H9 (cell line): ENCODE results near the gene MYO10. TPM values are rescaled to one million over a fixed set of nuclear protein-coding genes. Genes with fewer than 3 reads are reported as not detected.

Experiments used
- DNase-seq: peaks from one replicate; pipeline ENCODE4 v3.0.0-alpha.2; 2017
- H2AFZ ChIP-seq: one replicate; pipeline ENCODE4 v1.6.1; 2013; ENCODE audit warnings: mild to moderate bottlenecking, low read length, control low read depth, moderate library complexity
- H2AK5ac ChIP-seq: 2 replicates; pipeline ENCODE4 v1.6.1; 2013; ENCODE audit warnings: low read length, control low read depth, mixed read lengths; ENCODE audit not compliant: insufficient read length
- H2BK120ac ChIP-seq: one replicate; pipeline ENCODE4 v1.6.1; 2013; ENCODE audit warnings: low read depth, mild to moderate bottlenecking, low read length, control low read depth, inconsistent platforms; ENCODE audit not compliant: poor library complexity, severe bottlenecking
- H2BK12ac ChIP-seq: 2 replicates; pipeline ENCODE4 v1.6.1; 2013; ENCODE audit warnings: low read length, control low read depth, mixed read lengths, low read depth; ENCODE audit not compliant: insufficient read length
- H2BK15ac ChIP-seq: 2 replicates; pipeline ENCODE4 v1.6.1; 2013; ENCODE audit warnings: low read depth, low read length, control low read depth
- H2BK20ac ChIP-seq: one replicate; pipeline ENCODE4 v1.6.1; 2013; ENCODE audit warnings: low read depth, mild to moderate bottlenecking, low read length, control low read depth, inconsistent platforms; ENCODE audit not compliant: poor library complexity, severe bottlenecking
- H2BK5ac ChIP-seq: 2 replicates; pipeline ENCODE4 v1.6.1; 2013; ENCODE audit warnings: low read length, control low read depth, mixed read lengths; ENCODE audit not compliant: insufficient read length
- H3K14ac ChIP-seq: 2 replicates; pipeline ENCODE4 v1.6.1; 2013; ENCODE audit warnings: low read length, control low read depth; ENCODE audit not compliant: insufficient read depth
- H3K18ac ChIP-seq: 2 replicates; pipeline ENCODE4 v1.6.1; 2013; ENCODE audit warnings: low read depth, mild to moderate bottlenecking, mixed read lengths, low read length, control low read depth; ENCODE audit not compliant: insufficient read length
- H3K23ac ChIP-seq: 2 replicates; pipeline ENCODE4 v1.6.1; 2013; ENCODE audit warnings: low read length, control low read depth, mixed read lengths, low read depth; ENCODE audit not compliant: insufficient read length
- H3K23me2 ChIP-seq: 2 replicates; pipeline ENCODE4 v1.6.1; 2013; ENCODE audit warnings: low read depth, mild to moderate bottlenecking, mixed read lengths, low read length, control low read depth; ENCODE audit not compliant: insufficient read length, poor library complexity, severe bottlenecking
- H3K27ac ChIP-seq: 2 replicates; pipeline ENCODE4 v1.5.1; 2013; ENCODE audit warnings: low read length, control low read depth, mixed read lengths, low read depth; ENCODE audit not compliant: insufficient read length
- H3K27me3 ChIP-seq: 2 replicates; pipeline ENCODE4 v1.6.1; 2013; ENCODE audit warnings: low read length, control low read depth, inconsistent platforms; ENCODE audit not compliant: insufficient read depth
- H3K4ac ChIP-seq: 2 replicates; pipeline ENCODE4 v1.6.1; 2013; ENCODE audit warnings: low read depth, mild to moderate bottlenecking, control low read depth, inconsistent platforms, low read length, moderate library complexity
- H3K4me1 ChIP-seq: 2 replicates; pipeline ENCODE4 v1.6.1; 2013; ENCODE audit warnings: low read length, control low read depth, inconsistent platforms; ENCODE audit not compliant: insufficient read depth
- H3K4me2 ChIP-seq: 2 replicates; pipeline ENCODE4 v1.6.1; 2013; ENCODE audit warnings: low read length, control low read depth, mixed read lengths; ENCODE audit not compliant: insufficient read length, insufficient read depth
- H3K56ac ChIP-seq: 2 replicates; pipeline ENCODE4 v1.6.1; 2013; ENCODE audit warnings: low read depth, mild to moderate bottlenecking, mixed read lengths, low read length, control low read depth; ENCODE audit not compliant: insufficient read length
- H3K79me1 ChIP-seq: 2 replicates; pipeline ENCODE4 v1.6.1; 2013; ENCODE audit warnings: low read depth, mild to moderate bottlenecking, moderate library complexity, low read length, control low read depth, inconsistent platforms; ENCODE audit not compliant: insufficient read depth, poor library complexity, severe bottlenecking
- H3K79me2 ChIP-seq: 2 replicates; pipeline ENCODE4 v1.6.1; 2013; ENCODE audit warnings: low read length, control low read depth, inconsistent platforms; ENCODE audit not compliant: insufficient read depth
- H3K9ac ChIP-seq: 2 replicates; pipeline ENCODE4 v1.6.1; 2013; ENCODE audit warnings: low read length, control low read depth, mixed read lengths; ENCODE audit not compliant: insufficient read length; ENCODE audit errors: extremely low read depth
- H3K9me3 ChIP-seq: one replicate; pipeline ENCODE4 v1.6.1; 2013; ENCODE audit warnings: low read depth, low read length, inconsistent platforms; ENCODE audit not compliant: control insufficient read depth
- H3T11ph ChIP-seq: one replicate; pipeline ENCODE4 v1.6.1; 2013; ENCODE audit warnings: mild to moderate bottlenecking, low read length, control low read depth, inconsistent platforms
- H4K20me1 ChIP-seq: one replicate; pipeline ENCODE4 v1.6.1; 2013; ENCODE audit not compliant: control insufficient read depth, insufficient read length, insufficient read depth
- H4K5ac ChIP-seq: 2 replicates; pipeline ENCODE4 v1.6.1; 2013; ENCODE audit warnings: low read depth, mild to moderate bottlenecking, mixed read lengths, low read length, control low read depth; ENCODE audit not compliant: insufficient read length
- H4K8ac ChIP-seq: replicated peaks from 2 replicates; pipeline ENCODE4 v1.6.1; 2013; ENCODE audit warnings: low read length, control low read depth, mixed read lengths, low read depth; ENCODE audit not compliant: insufficient read length
- H4K91ac ChIP-seq: 2 replicates; pipeline ENCODE4 v1.6.1; 2013; ENCODE audit warnings: low read depth, mild to moderate bottlenecking, moderate library complexity, mixed read lengths, low read length, control low read depth; ENCODE audit not compliant: insufficient read length
- H3K27ac Mint-ChIP-seq, 3 experiments: 2 replicates in 2 of 3; 3 replicates in 1 of 3; pipeline ENCODE4 v1.8.0; 2020 to 2021; ENCODE audit warnings: mixed read lengths in 3 of 3, mild to moderate bottlenecking in 1 of 3, moderate library complexity in 1 of 3
- H3K27me3 Mint-ChIP-seq: 2 replicates; pipeline ENCODE4 v1.8.0; 2021; ENCODE audit warnings: low read depth, mild to moderate bottlenecking, moderate library complexity, mixed read lengths
- H3K36me3 Mint-ChIP-seq, 3 experiments: 2 replicates in 2 of 3; 3 replicates in 1 of 3; pipeline ENCODE4 v1.8.0; 2020 to 2021; ENCODE audit warnings: low read depth in 3 of 3, mixed read lengths in 3 of 3; ENCODE audit not compliant: insufficient read depth in 1 of 3
- H3K4me1 Mint-ChIP-seq, 2 experiments: 2 replicates each; pipeline ENCODE4 v1.8.0; 2020; ENCODE audit warnings: mixed read lengths in 2 of 2
- H3K4me3 Mint-ChIP-seq, 2 experiments: 2 replicates in 1 of 2; 3 replicates in 1 of 2; pipeline ENCODE4 v1.8.0; 2020 to 2021; ENCODE audit warnings: mild to moderate bottlenecking in 2 of 2, mixed read lengths in 2 of 2, moderate library complexity in 1 of 2
- H3K9me3 Mint-ChIP-seq, 2 experiments: 2 replicates in 1 of 2; 3 replicates in 1 of 2; pipeline ENCODE4 v1.8.0; 2020; ENCODE audit warnings: mild to moderate bottlenecking in 2 of 2, mixed read lengths in 2 of 2, moderate library complexity in 1 of 2
- CTCF ChIP-seq: fragments of 200-600 bp; sonication (generic); conservative IDR thresholded peaks from 3 replicates; pipeline ENCODE4 v1.8.0; 2021; ENCODE audit warnings: antibody characterized with exemption, mild to moderate bottlenecking
- WGBS: extraction: QIAGEN DNeasy Blood & Tissue Kit; methylation state at CpG from one replicate; pipeline ENCODE4 v1.1.7; 2013; ENCODE audit warnings: missing lambda C conversion rate, low lambda C conversion rate, mixed read lengths; ENCODE audit not compliant: insufficient read length; ENCODE audit errors: extremely low coverage; 5-methylcytosine and 5-hydroxymethylcytosine counted together
- total RNA-seq: library from RNA; stranded (reverse); gene quantifications from 2 replicates; pipeline ENCODE4 v1.2.1, GENCODE V29; 2021

MYO10 gene
- total RNA-seq, 1 experiment from 2014 or later, result 127 TPM

GRCh38 chr5:16855898-16856297 lies 80.2 kb downstream of the MYO10 start:
- H3K4ac ChIP-seq, result no peak overlapping the region
- Mint-ChIP-seq H3K27me3 (no peaks in the 10 kb centered on the region), H3K9me3 (peaks cover 0 to 4% of the 10 kb centered on the region in 2 experiments; a peak in 2 of 5 replicates), H3K4me3 (no peak overlapping the region), H3K36me3 (peaks cover 3 to 9% (median 4%) of the 10 kb centered on the region in 3 experiments), H3K27ac (peak overlapping the region in 2 of 3 experiments; percentile 11 to 72; a peak in 4 of 7 replicates), H3K4me1 (peaks cover 52 to 54% of the 10 kb centered on the region in 2 experiments)
- H3K9ac ChIP-seq, result no peak overlapping the region
- TF ChIP-seq CTCF, result no peak
- no peak overlapping the region for H3K23ac ChIP-seq
- H2AK5ac ChIP-seq, result no peak overlapping the region
- no peak overlapping the region for H3K56ac ChIP-seq
- H2BK15ac ChIP-seq, result no peak overlapping the region
- no peak overlapping the region for H3K27ac ChIP-seq
- no peak overlapping the region for H2AFZ ChIP-seq
- no peak overlapping the region for H2BK20ac ChIP-seq
- DNase-seq, result no peak
- no peak overlapping the region for H3K18ac ChIP-seq
- H4K91ac ChIP-seq, result no peak overlapping the region
- H3K14ac ChIP-seq, result no peak overlapping the region
- no peak overlapping the region for H2BK120ac ChIP-seq
- H3K27me3 ChIP-seq, result no peaks in the 10 kb centered on the region
- H3T11ph ChIP-seq, result no peak overlapping the region
- H4K20me1 ChIP-seq, result no peaks in the 10 kb centered on the region
- H4K5ac ChIP-seq, result no peak overlapping the region
- H2BK5ac ChIP-seq, result no peak overlapping the region
- peaks cover 7% of the 10 kb centered on the region for H3K4me1 ChIP-seq
- no peaks in the 10 kb centered on the region for H3K79me1 ChIP-seq
- H3K79me2 ChIP-seq, result no peaks in the 10 kb centered on the region
- no CpG with 5 or more reads among the region's 10 CpGs for WGBS
- H3K9me3 ChIP-seq, result no peaks in the 10 kb centered on the region
- no peak overlapping the region for H4K8ac ChIP-seq
- no peak overlapping the region for H2BK12ac ChIP-seq
- no peak overlapping the region for H3K4me2 ChIP-seq
- H3K23me2 ChIP-seq, result no peaks in the 10 kb centered on the region
